GM23248 (cell line): ENCODE measurements around the gene TTLL8.

ENCODE experiments used
- EZH2 ChIP-seq: fragments of 200-600 bp; sonication (generic); IDR thresholded peaks from 2 replicates; pipeline ENCODE4 v1.6.1; 2018; ENCODE audit warnings: antibody characterized with exemption, mild to moderate bottlenecking; ENCODE audit not compliant: insufficient read depth, poor library complexity, severe bottlenecking
- EZH2phosphoT487 ChIP-seq: fragments of 200-600 bp; sonication (generic); IDR thresholded peaks from 2 replicates; pipeline ENCODE4 v1.6.1; 2018; ENCODE audit warnings: antibody characterized with exemption, moderate library complexity, mild to moderate bottlenecking, low read depth; ENCODE audit not compliant: insufficient read depth

GRCh38 chr22:50002791-50003190, 55.3 kb downstream of the TTLL8 start:
- no peak for TF ChIP-seq EZH2
- no peak for TF ChIP-seq EZH2phosphoT487
